HG02642 (cell line): ENCODE measurements around the gene TPM3.
"Not testable (repeated sequence)": the region's sequence is repeated elsewhere in the genome, so short reads cannot be mapped to it uniquely, and the experiment has no call there.

ENCODE experiments used
- ATAC-seq: cut with Tn5 transposase; IDR thresholded peaks from one replicate; pipeline ENCODE4 v1.9.1; 2021; ENCODE audit warnings: mild to moderate bottlenecking; ENCODE audit not compliant: unreplicated experiment, poor library complexity

TPM3 gene

GRCh38 chr1:154207262-154207661, 15.4 kb upstream of the TPM3 start:
- no peak for ATAC-seq

- ATAC-seq = no peak
Measured at GRCh38 chr1:154206196-154206595, 14.3 kb upstream of the TPM3 start, which contains the start of gene CFAP141. Gene CFAP141 (minus strand): TSS chr1:154206333. CDS start chr1:154206307, 26 bp downstream.

GRCh38 chr1:154205778-154206177, 13.9 kb upstream of the TPM3 start:
- ATAC-seq = not testable (repeated sequence)

DNA sequence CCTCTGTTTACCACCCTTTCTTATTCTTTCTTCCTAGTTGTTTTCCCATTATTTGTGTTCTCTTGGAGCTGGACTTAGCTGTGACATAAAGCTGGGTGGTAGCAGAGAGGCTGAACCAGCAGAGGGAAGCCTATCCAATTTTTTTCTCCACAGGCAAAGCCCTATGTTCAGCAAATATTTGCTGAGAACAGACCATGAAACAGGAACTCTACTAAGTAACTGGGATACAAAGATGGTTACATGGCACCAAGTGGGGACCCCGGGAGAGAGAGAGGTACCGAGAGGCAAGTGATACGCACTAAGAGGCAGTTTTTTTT, 7.6 kb upstream of the TPM3 start:
- no peak for ATAC-seq

GRCh38 chr1:154198756-154199562, 7.1 kb upstream of the TPM3 start:
- ATAC-seq = no peak

DNA sequence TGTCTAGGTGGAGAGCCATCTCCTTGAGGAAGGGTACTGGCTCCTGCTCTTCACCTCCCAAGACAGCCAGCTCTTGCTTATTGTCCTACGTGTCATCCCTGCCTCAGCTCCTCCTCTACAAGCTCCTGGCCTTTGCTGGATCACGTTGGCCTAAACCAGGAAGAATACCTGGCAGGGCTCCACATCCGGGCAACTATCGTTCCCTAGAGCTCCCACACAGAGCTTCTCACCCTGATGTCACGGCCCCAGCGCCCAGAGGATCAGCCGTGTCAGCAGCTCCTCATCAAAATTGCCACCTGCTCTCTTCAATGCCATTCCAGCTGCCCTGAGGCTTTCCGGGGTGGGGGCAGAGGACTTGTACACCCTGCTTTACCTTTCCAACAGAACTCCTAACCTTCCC, 1.9 kb upstream of the TPM3 start:
- ATAC-seq = no peak

DNA sequence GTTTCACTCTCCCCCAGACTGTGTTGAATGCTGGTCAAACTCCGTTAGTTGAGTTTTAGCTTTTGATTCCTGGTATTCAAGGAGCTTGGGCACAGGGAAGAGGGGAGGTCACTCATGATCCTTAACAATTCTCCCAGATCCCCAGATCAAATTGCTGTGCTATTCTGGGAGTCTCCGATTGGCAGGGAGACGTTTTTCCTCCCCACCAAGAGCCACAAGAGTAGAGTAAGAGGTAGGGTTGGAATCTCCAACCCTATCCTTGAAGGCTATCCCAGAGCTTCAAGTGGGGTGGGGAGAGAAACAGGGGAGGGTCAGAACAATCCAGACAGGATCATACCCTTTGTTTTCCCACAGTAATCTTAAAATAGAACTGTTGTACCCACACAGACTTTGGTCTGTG, 576 bp upstream of the TPM3 start:
- ATAC-seq = no peak

DNA sequence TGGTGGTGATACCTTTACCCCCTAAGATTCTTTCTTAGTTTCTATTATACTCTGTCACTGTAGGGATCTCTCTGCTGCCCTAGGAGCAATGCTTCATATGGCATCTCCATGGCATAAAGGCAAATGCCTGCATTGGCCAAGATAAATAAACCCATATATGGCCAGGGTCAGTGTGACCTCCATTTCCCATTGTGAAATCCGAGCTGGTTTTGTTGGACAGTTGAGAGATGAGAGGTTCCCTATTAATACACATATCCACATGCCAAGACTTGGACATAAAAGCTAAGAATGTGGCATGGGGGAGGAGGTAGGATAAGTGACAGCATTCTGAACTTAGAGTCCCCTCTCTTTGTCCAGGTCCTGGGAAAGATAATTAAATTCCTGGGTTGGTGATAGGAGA, 1.4 kb downstream of the TPM3 start:
- no peak for ATAC-seq

- ATAC-seq = no peak
Measured at GRCh38 chr1:154186852-154187501, 4.9 kb downstream of the TPM3 start.

DNA sequence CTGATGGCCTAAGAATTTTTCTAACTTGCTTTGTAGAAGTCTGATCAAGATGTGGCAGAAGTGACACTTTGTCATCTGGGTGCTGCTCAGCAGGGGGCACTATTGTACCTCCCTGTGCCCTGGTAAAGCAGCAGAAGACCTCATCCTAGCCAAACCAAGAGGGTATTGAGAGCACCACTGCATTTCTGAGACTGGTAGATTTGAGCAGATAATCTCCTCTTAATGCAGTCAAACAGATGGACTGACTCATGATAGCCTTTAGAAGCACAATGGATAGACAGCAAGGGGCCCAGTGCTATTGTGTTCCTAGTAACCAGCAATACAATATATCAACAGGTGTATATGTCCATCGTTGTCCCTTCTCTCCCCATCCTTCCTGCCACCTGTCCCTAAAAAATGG, 5.7 kb downstream of the TPM3 start:
- no peak for ATAC-seq

GRCh38 chr1:154183046-154183915, 8.6 kb downstream of the TPM3 start:
- peak; percentile 82 for ATAC-seq

DNA sequence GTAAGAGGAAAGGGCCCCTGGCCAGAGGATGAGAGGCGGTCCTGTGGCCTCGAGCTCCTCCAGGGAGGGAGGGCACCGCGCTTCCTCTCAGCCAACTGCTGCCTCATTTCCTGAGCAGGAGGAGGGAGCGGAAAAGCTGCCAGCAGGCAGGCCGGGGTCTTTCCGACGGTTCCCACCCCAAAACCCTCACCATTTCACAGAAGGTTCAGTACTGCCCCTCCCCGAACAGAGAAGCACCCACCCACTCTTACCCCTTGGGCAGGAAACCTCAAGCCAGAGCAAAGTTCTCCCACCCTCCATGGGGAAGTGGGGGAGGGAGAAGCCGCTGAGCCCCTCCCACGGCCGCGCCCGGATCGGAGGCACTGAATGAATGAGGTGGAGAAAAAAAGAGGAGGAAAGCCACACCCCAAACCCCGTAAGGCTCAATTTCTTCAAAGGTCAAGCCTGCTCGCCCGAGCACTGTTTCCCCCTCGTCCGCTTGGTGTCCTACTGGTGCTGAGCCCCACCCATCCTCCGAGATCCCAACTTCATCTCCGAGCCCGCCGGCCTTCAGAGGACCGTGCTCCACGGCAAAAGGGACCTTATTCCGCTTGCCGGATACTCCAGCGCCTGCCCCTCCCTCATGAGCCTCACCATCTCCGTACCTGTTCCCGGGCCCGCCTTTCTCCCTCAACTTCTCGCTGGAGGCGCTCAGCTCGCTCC, 9.4 kb downstream of the TPM3 start:
- ATAC-seq = peak; percentile 57

DNA sequence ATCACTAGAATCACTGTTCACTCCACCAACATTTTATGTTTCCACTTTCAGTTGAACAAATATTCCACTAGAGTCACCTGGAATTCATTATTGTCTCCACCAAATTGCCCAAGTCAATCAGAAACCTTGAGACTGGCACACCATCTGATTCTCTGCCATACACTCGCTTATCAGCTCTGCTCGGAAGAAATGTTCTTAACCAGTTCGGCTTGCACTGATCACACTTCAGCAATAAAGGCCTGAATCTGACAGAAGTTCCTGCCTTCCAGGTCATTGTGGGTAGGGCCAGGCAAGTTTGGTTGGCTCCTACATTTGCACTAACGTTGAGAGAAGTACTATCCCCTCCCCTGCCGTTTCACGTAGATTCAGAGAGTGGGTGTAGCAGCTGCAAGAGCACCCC, 10.0 kb downstream of the TPM3 start:
- no peak for ATAC-seq

GRCh38 chr1:154179946-154180687, 11.8 kb downstream of the TPM3 start:
- ATAC-seq = no peak

- no peak for ATAC-seq
Measured at GRCh38 chr1:154178911-154179811, 12.7 kb downstream of the TPM3 start.

- ATAC-seq = no peak
Measured at GRCh38 chr1:154178013-154178412, 13.9 kb downstream of the TPM3 start.

DNA sequence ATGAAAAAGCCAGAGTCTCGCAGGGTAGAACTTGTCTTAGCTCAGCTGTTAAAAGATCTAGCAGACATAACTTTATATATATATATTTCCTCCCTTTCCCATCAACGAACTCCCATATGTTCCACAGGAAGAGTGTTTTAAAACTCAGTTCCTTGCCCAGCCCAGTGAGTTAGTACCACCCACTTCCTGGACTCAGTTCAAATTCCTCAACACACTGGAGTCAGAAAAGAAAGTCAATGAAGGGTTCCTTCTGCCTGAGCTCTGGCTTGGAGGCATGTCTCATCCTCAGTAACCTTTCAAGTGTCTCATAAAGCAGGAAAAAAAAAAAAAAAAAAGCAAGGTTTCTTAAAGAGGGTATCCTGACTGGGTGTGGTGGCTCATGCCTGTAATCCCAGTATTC, 15.6 kb downstream of the TPM3 start:
- no peak for ATAC-seq

DNA sequence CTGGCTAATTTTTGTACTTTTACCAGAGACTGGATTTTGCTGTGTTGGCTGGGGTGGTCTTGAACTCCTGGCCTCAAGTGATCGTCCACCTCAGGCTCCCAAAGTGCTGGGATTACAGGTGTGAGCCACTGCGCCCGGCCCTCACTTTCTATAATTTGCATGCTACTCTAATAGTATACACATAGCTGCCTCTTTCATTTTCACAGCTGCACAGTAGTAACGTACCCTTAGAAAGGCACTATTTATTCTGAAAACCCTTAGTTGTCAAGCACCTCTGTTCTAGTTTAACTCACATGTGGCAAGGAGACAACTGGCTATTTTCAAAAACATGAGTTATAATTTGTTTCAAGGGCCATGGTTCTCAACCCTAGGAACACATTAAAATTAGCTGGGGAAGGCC, 17.2 kb downstream of the TPM3 start:
- no peak for ATAC-seq

DNA sequence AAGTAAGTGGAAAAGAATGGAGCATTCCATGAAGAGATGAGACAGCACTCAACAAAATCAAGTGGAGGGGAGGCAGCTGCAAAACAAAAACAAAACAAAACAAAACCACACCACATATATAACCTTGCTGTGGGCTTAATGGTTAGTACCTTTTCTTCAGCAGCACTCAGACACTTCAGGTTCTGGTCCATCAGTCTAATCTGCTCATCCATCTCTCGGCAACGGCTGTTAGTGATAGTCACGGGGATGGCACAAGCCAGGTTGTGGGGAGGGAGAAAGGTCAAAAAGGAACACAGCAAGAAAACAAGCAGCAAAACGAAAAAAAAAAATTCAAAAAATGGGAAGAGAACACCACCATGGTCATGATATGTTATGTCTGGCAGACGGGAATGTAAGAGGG, 20.0 kb downstream of the TPM3 start:
- ATAC-seq = no peak
